Ureter (tissue), 1 donor: ENCODE data around the gene MGLL. TPM values are rescaled to one million over a fixed set of nuclear protein-coding genes. Genes with fewer than 3 reads are reported as not detected.

ENCODE experiments used
- DNase-seq: peaks from one replicate; pipeline ENCODE4 v3.0.0-alpha.2; 2020; ENCODE audit warnings: low spot score
- total RNA-seq: library from RNA; stranded (reverse); gene quantifications from one replicate; pipeline ENCODE4 v1.2.4, GENCODE V29; 2023
- donor health status: DM: yes; HTN: yes; CAD: no.

MGLL gene
- total RNA-seq: 75.1 TPM

- no peak for DNase-seq
Observed at GRCh38 chr3:127822041-127822681, at the start of gene MGLL. TSS of gene MGLL (minus strand) at chr3:127822515. CDS start at chr3:127822318, 197 bp downstream.

GRCh38 chr3:127870156-127870555 is 47.8 kb upstream of the MGLL start:
- no peak for DNase-seq

- DNase-seq: no peak
Observed at GRCh38 chr3:127867986-127868385, 45.7 kb upstream of the MGLL start.

GRCh38 chr3:127867412-127867811 is 45.1 kb upstream of the MGLL start:
- no peak for DNase-seq

GRCh38 chr3:127865941-127866340 is 43.6 kb upstream of the MGLL start:
- DNase-seq: no peak

- DNase-seq: no peak
Observed at GRCh38 chr3:127860211-127860696, 37.9 kb upstream of the MGLL start.

- DNase-seq: no peak
Observed at GRCh38 chr3:127859730-127860129, 37.4 kb upstream of the MGLL start.

- DNase-seq: no peak
Observed at GRCh38 chr3:127858937-127859336, 36.6 kb upstream of the MGLL start.

GRCh38 chr3:127858521-127858920 is 36.2 kb upstream of the MGLL start:
- no peak for DNase-seq

- no peak for DNase-seq
Observed at GRCh38 chr3:127857333-127857732, 35.0 kb upstream of the MGLL start.

- DNase-seq: no peak
Observed at GRCh38 chr3:127856801-127857200, 34.5 kb upstream of the MGLL start.

- no peak for DNase-seq
Observed at GRCh38 chr3:127855246-127855645, 32.9 kb upstream of the MGLL start.

GRCh38 chr3:127853681-127854080 is 31.4 kb upstream of the MGLL start:
- no peak for DNase-seq

GRCh38 chr3:127851899-127852298 is 29.6 kb upstream of the MGLL start:
- no peak for DNase-seq

GRCh38 chr3:127849368-127849767 is 27.1 kb upstream of the MGLL start:
- DNase-seq: no peak

- no peak for DNase-seq
Observed at GRCh38 chr3:127848131-127849129, 26.1 kb upstream of the MGLL start.

GRCh38 chr3:127847236-127847720 is 25.0 kb upstream of the MGLL start:
- DNase-seq: no peak

- no peak for DNase-seq
Observed at GRCh38 chr3:127846576-127846975, 24.3 kb upstream of the MGLL start.

GRCh38 chr3:127844326-127844942 is 22.1 kb upstream of the MGLL start:
- DNase-seq: no peak

GRCh38 chr3:127840671-127841070 is 18.4 kb upstream of the MGLL start:
- no peak for DNase-seq

- no peak for DNase-seq
Observed at GRCh38 chr3:127839099-127839498, 16.8 kb upstream of the MGLL start.
